K562 (cell line): ENCODE results near the gene COL9A3. TPM values are rescaled to one million over a fixed set of nuclear protein-coding genes. Genes with fewer than 3 reads are reported as not detected.
A peak's percentile ranks its signal among the peaks of the same experiment; 100 is the strongest.

ENCODE experiments used
- ATAC-seq: fragments of 200-7000 bp; cut with Tn5 transposase; 3 replicates; pipeline ENCODE4 v1.9.1; 2020; ENCODE audit warnings: moderate library complexity
- BruUV-seq: library from RNA; stranded (reverse); fragments of 400-500 nt; replicated peaks from 2 replicates; lab custom pipeline; 2021; lab: Mats Ljungman, UMichigan
- CTCF ChIA-PET: fragments of 300-600 bp; formaldehyde crosslinking; extraction: SDS; loops from one replicate; lab custom pipeline; 2021; ENCODE audit warnings: low intra/inter-chr PET ratio; lab: Yijun Ruan, JAX
- POLR2A ChIA-PET: fragments of 300-600, 350-650 bp; sonication (Branson Sonifier 250); formaldehyde crosslinking; extraction: SDS; loops from one replicate; lab custom pipeline; 2021; ENCODE audit warnings: antibody characterized with exemption, inconsistent platforms; lab: Yijun Ruan, JAX
- DNase-seq, 4 experiments: peaks; one replicate each; pipeline versions ENCODE4 v3.0.0 to v3.0.0-alpha.2; 2011 to 2018; ENCODE audit warnings: low spot score in 3 of 4, mixed read lengths in 3 of 4; ENCODE audit errors: extremely low read depth in 1 of 4
- FAIRE-seq: peaks from 2 replicates; lab custom pipeline; 2011; peaks lifted over from hg19 to GRCh38; lab: Jason Lieb, UNC
- H2AFZ ChIP-seq: 2 replicates; pipeline ENCODE4 v1.6.0; 2011; ENCODE audit warnings: low read depth, low read length, control low read depth, inconsistent platforms
- H3K27ac ChIP-seq: fragments of 200-600 bp; 3 replicates; pipeline ENCODE4 v1.8.0; 2011; ENCODE audit warnings: low read depth, mild to moderate bottlenecking, control low read depth, inconsistent platforms, low read length, moderate library complexity, mixed read lengths; ENCODE audit errors: extremely low read depth
- H3K27me3 ChIP-seq, 2 experiments: fragments of 300-600 bp in 1 of 2; 2 replicates in 1 of 2; 3 replicates in 1 of 2; pipeline versions ENCODE4 v1.6.0 to v1.8.0; 2011; ENCODE audit warnings: inconsistent platforms in 2 of 2, low read length in 2 of 2, mild to moderate bottlenecking in 1 of 2, mixed read lengths in 1 of 2, moderate library complexity in 1 of 2; ENCODE audit not compliant: control insufficient read depth in 2 of 2, insufficient read depth in 2 of 2
- H3K36me3 ChIP-seq: fragments of 300-600 bp; 3 replicates; pipeline ENCODE4 v1.8.0; 2011; ENCODE audit warnings: mild to moderate bottlenecking, low read length, inconsistent platforms; ENCODE audit not compliant: control insufficient read depth, insufficient read depth
- H3K4me1 ChIP-seq, 2 experiments: fragments of 200-600 bp in 1 of 2; replicated peaks in 1 of 2; 2 replicates in 1 of 2; 3 replicates in 1 of 2; pipeline versions ENCODE4 v1.5.1 to v1.8.0; 2011; ENCODE audit warnings: inconsistent platforms in 2 of 2, low read length in 2 of 2, mild to moderate bottlenecking in 1 of 2, mixed read lengths in 1 of 2, moderate library complexity in 1 of 2; ENCODE audit not compliant: control insufficient read depth in 2 of 2, insufficient read depth in 2 of 2
- H3K4me2 ChIP-seq: 2 replicates; pipeline ENCODE4 v1.6.1; 2011; ENCODE audit warnings: low read length, control low read depth, inconsistent platforms, mixed read lengths; ENCODE audit not compliant: insufficient read depth
- H3K4me3 ChIP-seq: fragments of 200-600 bp; sonication (generic), shearing (Covaris generic); 2 replicates; pipeline ENCODE4 v1.5.1; 2016; ENCODE audit warnings: control low read depth, inconsistent platforms
- H3K79me2 ChIP-seq: fragments of 200-600 bp; 3 replicates; pipeline ENCODE4 v1.8.0; 2011; ENCODE audit warnings: low read length, inconsistent platforms; ENCODE audit not compliant: control insufficient read depth, insufficient read depth
- H3K9ac ChIP-seq, 2 experiments: 2 replicates each; pipeline versions ENCODE4 v1.6.0 to v1.6.1; 2011; ENCODE audit warnings: low read depth in 2 of 2, low read length in 2 of 2, control low read depth in 1 of 2, inconsistent platforms in 1 of 2, mild to moderate bottlenecking in 1 of 2, mixed read lengths in 1 of 2; ENCODE audit not compliant: insufficient read depth in 1 of 2
- H3K9me1 ChIP-seq: one replicate; pipeline ENCODE4 v1.6.0; 2011; ENCODE audit warnings: inconsistent platforms, mild to moderate bottlenecking, low read length, moderate library complexity; ENCODE audit not compliant: control insufficient read depth, insufficient read depth
- H3K9me3 ChIP-seq: replicated peaks from 2 replicates; pipeline ENCODE4 v1.5.1; 2011; ENCODE audit warnings: low read depth, low read length, inconsistent platforms; ENCODE audit not compliant: control insufficient read depth, insufficient read depth
- H4K20me1 ChIP-seq: replicated peaks from 2 replicates; pipeline ENCODE4 v1.6.1; 2011; ENCODE audit warnings: low read length, inconsistent platforms, mixed read lengths; ENCODE audit not compliant: control insufficient read depth, insufficient read depth
- HMG20B ChIP-seq: fragments of 250-450 bp; sonication (Bioruptor Pico); IDR thresholded peaks from 2 replicates; pipeline ENCODE4 v1.5.0; 2021; ENCODE audit warnings: mild to moderate bottlenecking
- MCM3 ChIP-seq: fragments of 450-650 bp; IDR thresholded peaks from 2 replicates; pipeline ENCODE4 v1.6.1; 2016
- RBM15 ChIP-seq: fragments of 200-400 bp; formaldehyde crosslinking; IDR thresholded peaks from 2 replicates; pipeline ENCODE4 v1.6.1; 2018; ENCODE audit warnings: mild to moderate bottlenecking, low read length, moderate library complexity; ENCODE audit not compliant: insufficient read depth
- SMARCC2 ChIP-seq: fragments of 450-650 bp; IDR thresholded peaks from 2 replicates; pipeline ENCODE4 v1.6.1; 2017; ENCODE audit warnings: antibody characterized with exemption, moderate library complexity, mild to moderate bottlenecking, low read depth
- TCFL5 ChIP-seq: fragments of 250-450 bp; sonication (Bioruptor Pico); conservative IDR thresholded peaks from 2 replicates; pipeline ENCODE4 v1.6.1; 2021; ENCODE audit warnings: mild to moderate bottlenecking, moderate library complexity, matching md5 sums
- WHSC1 ChIP-seq: IDR thresholded peaks from one replicate; pipeline ENCODE4 v1.6.1; 2012; ENCODE audit warnings: low read length, control low read depth, inconsistent platforms
- ZBTB33 ChIP-seq: sonication (generic); formaldehyde crosslinking; IDR thresholded peaks from 2 replicates; pipeline ENCODE4 v1.8.1; 2023; ENCODE audit warnings: mild to moderate bottlenecking, missing genetic modification reagents
- ZFP36 ChIP-seq: fragments of 150-350 bp; IDR thresholded peaks from 2 replicates; pipeline ENCODE4 v1.6.1; 2018; ENCODE audit warnings: low read length, low read depth; ENCODE audit not compliant: partially characterized antibody
- ZNF143 ChIP-seq: sonication (generic); formaldehyde crosslinking; IDR thresholded peaks from 2 replicates; pipeline ENCODE4 v1.9.0; 2022; ENCODE audit warnings: mild to moderate bottlenecking, missing genetic modification reagents
- ZNF780A ChIP-seq: fragments of 250-450 bp; sonication (Bioruptor Pico); IDR thresholded peaks from 2 replicates; pipeline ENCODE4 v1.5.0; 2021; ENCODE audit warnings: mild to moderate bottlenecking
- WGBS: fragments of 100-300 bp; shearing (Covaris generic); methylation state at CpG from one replicate; pipeline ENCODE4 v1.1.6; 2016; ENCODE audit warnings: low coverage, mixed read lengths; ENCODE audit not compliant: insufficient coverage; ENCODE audit errors: missing lambda C conversion rate; 5-methylcytosine and 5-hydroxymethylcytosine counted together
- in situ Hi-C: fragments of 300-500 bp; cut with MboI; formaldehyde crosslinking; loops from 4 replicates; pipeline ENCODE4 v1.15.0; 2018; ENCODE audit warnings: inconsistent platforms, mixed read lengths
- intact Hi-C: fragments of 100-400 bp; cut with micrococcal nuclease; formaldehyde crosslinking; loops from 2 replicates; pipeline ENCODE4 v1.14.2; 2022
- polyA plus RNA-seq, 8 experiments: library from polyadenylated mRNA; depleted of rRNA in 4 of 8; stranded (reverse) in 5 of 8; unstranded in 3 of 8; fragments of >200 nt; fragmentation: Nextera tagmentation in 2 of 8; fragmentation: Illumina TruSeq in 1 of 8; extraction: Ambion mirVana in 2 of 8; extraction: Trizol in 1 of 8; gene quantifications; 2 replicates each; pipeline versions ENCODE4 v1.2.1 to v1.2.3, GENCODE V29; 2011 to 2014; ENCODE audit warnings: inconsistent platforms in 1 of 8, missing spikeins in 1 of 8
- total RNA-seq, 7 experiments: library from RNA; depleted of rRNA in 6 of 7; stranded (reverse); fragments of >200 nt in 6 of 7; fragmentation: Illumina TruSeq in 2 of 7; extraction: Trizol in 2 of 7; gene quantifications; 2 replicates each; pipeline versions ENCODE4 v1.2.1 to v1.2.3, GENCODE V29; 2011 to 2021; ENCODE audit warnings: low replicate concordance in 1 of 7

Gene COL9A3
- total and polyA plus RNA-seq, 9 of the 15 experiments (the other 6 are each of a cell fraction or from before 2014, with no cell fraction given): 0.14 to 3.6 (median 0.88) TPM; not detected in 1

- TF ChIP-seq ZBTB33 (CRISPR knock-in tag) (peak; percentile 79), TCFL5 (CRISPR knock-in tag) (no peak), ZNF143 (CRISPR knock-in tag) (no peak), HMG20B (CRISPR knock-in tag) (no peak), WHSC1 (no peak)
These were observed 39.4 kb upstream of the COL9A3 start (continued) for GRCh38 chr20:62777528-62777830.

- POLR2A ChIA-PET: no interaction called here
- intact Hi-C loops: no loop called here
- Histone ChIP-seq H2AFZ (0 out of 2 replicates have a peak overlapping the region, but pooled peaks have one; percentile 65), H3K36me3 (no peaks in the 10 kb centered on the region)
- peak; percentile 88 for TF ChIP-seq ZFP36
- no peak for TF ChIP-seq ZNF780A (CRISPR knock-in tag)
- TF ChIP-seq RBM15: no peak
- no peak for TF ChIP-seq SMARCC2
- no peak for TF ChIP-seq MCM3
- TF ChIP-seq, all 486 proteins: peak for 1
- Histone ChIP-seq H3K79me2 (peaks cover 5% of the 10 kb centered on the region; the same call in 2 of the 3 replicates), H4K20me1 (peaks cover 6% of the 10 kb centered on the region; the same call in 1 of the 2 replicates), H3K4me3 (no peak overlapping the region), H3K9me3 (no peaks in the 10 kb centered on the region), H3K9ac (no peak overlapping the region), H3K4me2 (no peak overlapping the region), H3K27me3 (no peaks in the 10 kb centered on the region; a peak in 1 of 5 replicates), H3K4me1 (peaks cover 20 to 53% of the 10 kb centered on the region in 2 experiments), H3K9me1 (no peaks in the 10 kb centered on the region), H3K27ac (no peak overlapping the region)
- no peak for FAIRE-seq
- no peak for DNase-seq
- no peak for ATAC-seq
- CTCF ChIA-PET: no interaction called here
- in situ Hi-C loops: no loop called here
- BruUV-seq: no TSS peak
- WGBS: 86% methylated on average over 9 of the region's 9 CpGs
These were observed 38.8 kb upstream of the COL9A3 start for GRCh38 chr20:62778058-62778457.
